GM19023 (cell line): ENCODE data around the gene FBXL5.

Experiments used
- ATAC-seq: cut with Tn5 transposase; IDR thresholded peaks from one replicate; pipeline ENCODE4 v1.9.1; 2021; ENCODE audit warnings: mild to moderate bottlenecking, moderate library complexity; ENCODE audit not compliant: unreplicated experiment

Gene FBXL5

DNA sequence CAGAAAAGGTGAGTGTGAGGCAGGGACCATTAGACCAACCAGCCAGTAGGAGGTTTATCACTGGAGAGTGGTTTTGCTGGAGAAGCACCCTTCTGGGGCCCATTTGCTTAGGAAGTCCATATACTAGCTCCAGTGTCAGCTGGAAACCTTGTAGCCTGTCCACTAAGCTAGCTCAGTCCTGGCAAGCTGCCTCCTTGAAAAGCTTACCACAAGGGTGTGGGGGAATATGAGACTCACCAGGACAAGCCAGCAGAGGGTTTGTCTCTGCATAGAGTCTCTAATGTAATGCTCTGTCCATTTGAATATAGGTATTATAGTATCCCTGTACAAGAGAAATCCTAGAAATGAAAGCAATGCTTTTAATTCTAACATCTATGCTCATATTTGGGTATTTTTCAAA lies 86.3 kb downstream of the FBXL5 start:
- no peak for ATAC-seq

DNA sequence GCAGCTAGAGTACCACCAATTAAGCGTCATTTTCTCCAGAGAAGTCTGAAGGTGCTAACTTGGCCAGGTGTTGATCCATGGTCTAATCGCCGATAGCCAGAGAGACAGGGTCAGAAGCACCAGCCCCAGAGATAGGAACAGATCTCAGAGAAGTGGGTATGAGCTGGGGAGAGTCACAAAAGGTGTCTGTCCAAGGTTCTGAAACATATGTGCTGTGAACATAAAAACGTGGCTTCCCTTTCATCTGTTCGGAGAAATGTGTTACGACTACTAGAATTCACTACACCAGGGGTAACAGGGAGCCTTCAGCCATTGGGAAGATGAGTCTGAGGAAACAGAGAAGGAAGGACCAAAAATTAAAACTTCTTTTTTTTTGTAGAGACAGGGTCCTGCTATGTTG lies 91.3 kb downstream of the FBXL5 start:
- ATAC-seq = no peak

DNA sequence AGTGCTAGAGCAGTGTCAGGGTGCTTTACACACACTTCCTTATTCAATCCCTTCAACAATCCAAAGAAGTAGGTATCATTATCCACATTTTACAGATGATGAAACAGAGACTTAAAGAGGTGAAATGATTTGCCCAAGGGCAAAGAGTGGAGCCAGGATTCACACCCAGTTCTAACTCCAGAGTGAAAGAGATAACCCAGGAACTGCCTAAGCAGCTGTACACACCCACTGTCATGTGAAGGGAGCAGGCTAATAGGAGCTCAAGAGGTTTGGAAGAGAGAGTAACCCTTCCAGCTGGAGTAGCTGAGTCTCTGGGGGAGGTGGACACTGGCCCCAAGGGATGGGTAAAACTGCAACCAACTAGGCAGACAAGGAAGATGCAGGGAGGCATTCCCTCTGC lies 92.5 kb downstream of the FBXL5 start:
- no peak for ATAC-seq

DNA sequence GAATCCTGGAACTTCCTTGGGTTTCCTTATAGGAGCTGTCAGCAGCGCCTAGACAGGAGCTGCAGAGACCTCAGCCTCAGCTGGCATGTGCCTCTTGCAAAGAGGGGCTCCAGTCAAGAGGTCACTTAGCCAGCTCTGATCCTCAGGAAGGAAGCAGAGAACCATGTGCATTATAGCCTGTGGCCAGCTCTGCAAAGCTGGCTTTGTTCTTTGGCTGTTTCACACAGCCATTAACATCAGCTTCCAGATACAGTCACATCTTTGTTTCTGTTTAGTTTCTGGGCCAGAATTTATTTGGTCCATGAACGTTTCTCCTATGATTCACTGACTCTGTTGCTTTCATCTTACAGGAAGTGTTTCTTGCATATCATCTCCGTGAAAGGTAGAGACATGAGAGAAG lies 93.0 kb downstream of the FBXL5 start:
- no peak for ATAC-seq

DNA sequence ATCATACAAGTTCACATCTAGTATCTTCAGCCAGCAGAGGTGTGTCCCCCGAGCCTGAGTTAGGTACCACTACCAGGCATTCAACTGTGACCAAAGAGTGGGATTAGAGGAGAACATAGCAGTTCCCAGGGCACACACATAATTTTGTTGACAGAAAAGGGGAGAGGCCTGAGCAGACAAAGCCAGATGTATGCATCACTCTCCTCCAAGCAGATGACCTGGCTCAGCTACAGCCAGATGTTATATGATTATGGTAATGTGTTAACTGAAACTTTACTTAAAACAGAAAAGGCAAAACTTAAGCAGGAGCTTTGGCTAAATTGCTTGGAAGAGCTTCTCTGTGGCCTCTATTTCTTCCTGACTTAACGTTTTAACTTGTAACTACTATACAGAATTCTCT lies 96.6 kb downstream of the FBXL5 start:
- ATAC-seq = no peak

DNA sequence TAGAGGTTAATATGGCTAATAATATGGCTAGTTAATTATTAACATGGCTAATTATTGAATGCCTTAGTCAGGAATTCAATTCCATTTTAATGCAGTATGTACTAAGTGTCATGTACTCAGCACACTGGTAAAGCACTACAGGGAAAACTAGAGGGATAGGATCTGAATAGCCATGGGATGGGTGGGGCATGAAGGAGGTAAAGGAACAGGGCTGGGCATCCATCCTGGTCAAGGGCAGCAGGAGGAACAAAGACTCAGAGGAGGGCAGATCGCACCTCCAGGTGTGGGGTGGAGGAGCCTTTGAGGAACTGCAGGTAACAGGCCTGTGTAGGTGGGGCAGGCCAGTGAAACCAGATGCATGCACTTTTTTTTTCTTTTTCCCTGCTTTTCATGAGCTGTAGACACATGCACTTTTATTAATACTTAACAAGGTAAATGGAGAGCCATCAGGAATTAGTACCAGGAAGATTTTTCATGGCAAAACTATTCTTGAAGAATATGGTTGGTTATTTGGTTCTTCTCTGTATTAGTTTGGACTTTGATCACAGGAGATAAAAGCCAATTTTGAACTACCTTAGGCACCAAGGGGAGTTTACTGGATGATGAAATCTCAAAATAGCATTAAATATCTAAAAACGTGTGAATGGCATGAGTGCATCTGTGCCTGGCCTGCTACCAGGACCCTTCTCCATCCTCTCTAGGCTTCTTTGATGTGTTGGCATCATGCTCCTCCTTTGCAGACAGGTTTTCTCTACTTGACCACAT lies 97.2 kb downstream of the FBXL5 start:
- ATAC-seq = no peak

DNA sequence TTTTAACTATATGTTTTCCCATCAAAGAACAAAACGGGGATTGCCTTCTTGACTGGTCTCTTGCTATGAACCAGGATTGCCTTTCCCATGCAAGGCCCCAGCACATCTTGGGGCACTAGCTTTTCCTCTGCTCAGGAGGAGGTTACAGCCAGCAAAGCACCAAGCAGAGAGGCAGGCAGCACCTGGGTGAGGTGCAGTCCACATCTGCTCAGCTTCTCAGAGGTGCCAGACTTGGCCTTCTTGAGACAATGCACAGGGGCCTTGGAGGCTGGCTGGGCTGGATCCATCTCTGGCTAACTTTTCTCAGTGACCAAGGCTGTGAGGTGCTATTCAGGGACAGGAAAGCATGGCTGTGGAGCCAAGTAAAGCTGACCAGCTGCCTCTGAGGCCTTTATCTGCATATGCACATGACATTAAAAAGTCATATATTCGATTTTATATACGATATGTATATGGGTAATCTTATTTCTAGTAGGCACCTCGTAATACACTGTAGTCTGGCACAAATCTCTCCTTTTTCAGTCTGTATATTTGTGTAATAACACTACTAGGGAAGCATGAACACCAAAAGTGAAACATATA lies 98.6 kb downstream of the FBXL5 start:
- ATAC-seq = no peak
